ENCODE data around the gene DCUN1D4. TPM values are rescaled to one million over a fixed set of nuclear protein-coding genes. Genes with fewer than 3 reads are reported as not detected.

Gene DCUN1D4
- total and polyA plus RNA-seq, 2 donors: 32.3 to 80.3 TPM

- Histone ChIP-seq H3K4me1 (ENCODE audit: insufficient read depth) (no peaks in the 10 kb centered on the region), H3K27ac (ENCODE audit: low read depth) (no peak overlapping the region), H3K4me3 (ENCODE audit: low read depth, low read length) (no peak overlapping the region), H3K36me3 (ENCODE audit: insufficient read depth) (no peaks in the 10 kb centered on the region)
- 91% methylated on average over 1 of the region's 1 CpG for WGBS
- DNase-seq (ENCODE audit: extremely low spot score): no peak
Observed at GRCh38 chr4:51862781-51863180, 19.8 kb downstream of the DCUN1D4 start.

GRCh38 chr4:51865717-51866116, 22.8 kb downstream of the DCUN1D4 start:
- no peaks in the 10 kb centered on the region for H3K4me1 ChIP-seq (ENCODE audit: insufficient read depth)
- WGBS: 98% methylated on average over 1 of the region's 1 CpG
- no peaks in the 10 kb centered on the region for H3K36me3 ChIP-seq (ENCODE audit: insufficient read depth)
- no peak overlapping the region for H3K4me3 ChIP-seq (ENCODE audit: low read depth, low read length)
- H3K27ac ChIP-seq (ENCODE audit: low read depth): no peak overlapping the region
- no peak for DNase-seq (ENCODE audit: extremely low spot score)

- H3K4me1 ChIP-seq (ENCODE audit: insufficient read depth): no peaks in the 10 kb centered on the region
- H3K36me3 ChIP-seq (ENCODE audit: insufficient read depth): no peaks in the 10 kb centered on the region
- no peak overlapping the region for H3K4me3 ChIP-seq (ENCODE audit: low read depth, low read length)
- DNase-seq (ENCODE audit: extremely low spot score): no peak
- WGBS: 88% methylated on average over 7 of the region's 7 CpGs
- H3K27ac ChIP-seq (ENCODE audit: low read depth): no peak overlapping the region
Observed at GRCh38 chr4:51866835-51867234, 23.9 kb downstream of the DCUN1D4 start.

GRCh38 chr4:51867689-51868448, 24.9 kb downstream of the DCUN1D4 start:
- WGBS: 94% methylated on average over 16 of the region's 16 CpGs
- no peak overlapping the region for H3K4me3 ChIP-seq (ENCODE audit: low read depth, low read length)
- no peaks in the 10 kb centered on the region for H3K36me3 ChIP-seq (ENCODE audit: insufficient read depth)
- DNase-seq (ENCODE audit: extremely low spot score): no peak
- H3K4me1 ChIP-seq (ENCODE audit: insufficient read depth): no peaks in the 10 kb centered on the region
- no peak overlapping the region for H3K27ac ChIP-seq (ENCODE audit: low read depth)

GRCh38 chr4:51868449-51868847, 25.5 kb downstream of the DCUN1D4 start:
- Histone ChIP-seq H3K36me3 (ENCODE audit: insufficient read depth) (no peaks in the 10 kb centered on the region), H3K4me3 (ENCODE audit: low read depth, low read length) (no peak overlapping the region), H3K27ac (ENCODE audit: low read depth) (no peak overlapping the region), H3K4me1 (ENCODE audit: insufficient read depth) (no peaks in the 10 kb centered on the region)
- WGBS: 89% methylated on average over 2 of the region's 2 CpGs
- no peak for DNase-seq (ENCODE audit: extremely low spot score)

GRCh38 chr4:51870441-51871188, 27.7 kb downstream of the DCUN1D4 start:
- Histone ChIP-seq H3K27ac (ENCODE audit: low read depth) (no peak overlapping the region), H3K4me1 (ENCODE audit: insufficient read depth) (no peaks in the 10 kb centered on the region), H3K36me3 (ENCODE audit: insufficient read depth) (peaks cover 2% of the 10 kb centered on the region), H3K4me3 (ENCODE audit: low read depth, low read length) (no peak overlapping the region)
- DNase-seq (ENCODE audit: extremely low spot score): no peak
- 84% methylated on average over 3 of the region's 3 CpGs for WGBS

- no peaks in the 10 kb centered on the region for H3K4me1 ChIP-seq (ENCODE audit: insufficient read depth)
- peaks cover 2% of the 10 kb centered on the region for H3K36me3 ChIP-seq (ENCODE audit: insufficient read depth)
- no peak overlapping the region for H3K4me3 ChIP-seq (ENCODE audit: low read depth, low read length)
- no peak overlapping the region for H3K27ac ChIP-seq (ENCODE audit: low read depth)
- no peak for DNase-seq (ENCODE audit: extremely low spot score)
- 92% methylated on average over 9 of the region's 9 CpGs for WGBS
Observed at GRCh38 chr4:51872283-51872997, 29.5 kb downstream of the DCUN1D4 start.

GRCh38 chr4:51874551-51874950, 31.6 kb downstream of the DCUN1D4 start:
- 89% methylated on average over 6 of the region's 6 CpGs for WGBS
- H3K4me3 ChIP-seq (ENCODE audit: low read depth, low read length): no peak overlapping the region
- H3K36me3 ChIP-seq (ENCODE audit: insufficient read depth): peaks cover 3% of the 10 kb centered on the region
- peaks cover 2% of the 10 kb centered on the region for H3K4me1 ChIP-seq (ENCODE audit: insufficient read depth)
- H3K27ac ChIP-seq (ENCODE audit: low read depth): no peak overlapping the region
- DNase-seq (ENCODE audit: extremely low spot score): no peak

GRCh38 chr4:51878431-51878830, 35.5 kb downstream of the DCUN1D4 start:
- Histone ChIP-seq H3K36me3 (ENCODE audit: insufficient read depth) (peaks cover 3% of the 10 kb centered on the region), H3K4me3 (ENCODE audit: low read depth, low read length) (no peak overlapping the region), H3K27ac (ENCODE audit: low read depth) (no peak overlapping the region), H3K4me1 (ENCODE audit: insufficient read depth) (peaks cover 2% of the 10 kb centered on the region)
- 47% methylated on average over 2 of the region's 2 CpGs for WGBS
- DNase-seq (ENCODE audit: extremely low spot score): no peak

- peaks cover 2% of the 10 kb centered on the region for H3K4me1 ChIP-seq (ENCODE audit: insufficient read depth)
- no peak overlapping the region for H3K4me3 ChIP-seq (ENCODE audit: low read depth, low read length)
- WGBS: 95% methylated on average over 9 of the region's 9 CpGs
- no peak for DNase-seq (ENCODE audit: extremely low spot score)
- peaks cover 5% of the 10 kb centered on the region for H3K36me3 ChIP-seq (ENCODE audit: insufficient read depth)
- no peak overlapping the region for H3K27ac ChIP-seq (ENCODE audit: low read depth)
Observed at GRCh38 chr4:51880016-51880915, 37.3 kb downstream of the DCUN1D4 start.

- 75% methylated on average over 2 of the region's 2 CpGs for WGBS
Observed at GRCh38 chr4:51884055-51884454, 41.1 kb downstream of the DCUN1D4 start.

GRCh38 chr4:51884606-51885005, 41.7 kb downstream of the DCUN1D4 start:
- peaks cover 6% of the 10 kb centered on the region for H3K36me3 ChIP-seq (ENCODE audit: insufficient read depth)
- H3K4me1 ChIP-seq (ENCODE audit: insufficient read depth): no peaks in the 10 kb centered on the region
- 97% methylated on average over 2 of the region's 2 CpGs for WGBS
- DNase-seq (ENCODE audit: extremely low spot score): no peak
- H3K4me3 ChIP-seq (ENCODE audit: low read depth, low read length): no peak overlapping the region
- H3K27ac ChIP-seq (ENCODE audit: low read depth): no peak overlapping the region

More at GRCh38 chr4:51884055-51884454, 41.1 kb downstream of the DCUN1D4 start:
- DNase-seq (ENCODE audit: extremely low spot score): no peak
- H3K36me3 ChIP-seq (ENCODE audit: insufficient read depth): peaks cover 6% of the 10 kb centered on the region
- no peaks in the 10 kb centered on the region for H3K4me1 ChIP-seq (ENCODE audit: insufficient read depth)
- no peak overlapping the region for H3K27ac ChIP-seq (ENCODE audit: low read depth)
- no peak overlapping the region for H3K4me3 ChIP-seq (ENCODE audit: low read depth, low read length)

GRCh38 chr4:51885363-51885762, 42.4 kb downstream of the DCUN1D4 start:
- Histone ChIP-seq H3K36me3 (ENCODE audit: insufficient read depth) (peaks cover 8% of the 10 kb centered on the region), H3K27ac (ENCODE audit: low read depth) (no peak overlapping the region), H3K4me1 (ENCODE audit: insufficient read depth) (no peaks in the 10 kb centered on the region), H3K4me3 (ENCODE audit: low read depth, low read length) (no peak overlapping the region)
- no peak for DNase-seq (ENCODE audit: extremely low spot score)
- WGBS: 76% methylated on average over 5 of the region's 5 CpGs

Measured in urinary bladder (tissue), 4 donors.